CD4-positive, alpha-beta T cell (primary cell): Measurements from ENCODE around the gene CACHD1. TPM values are rescaled to one million over a fixed set of nuclear protein-coding genes. Genes with fewer than 3 reads are reported as not detected.

Source experiments
- ATAC-seq: fragments of 200-7000 bp; cut with Tn5 transposase; one replicate; pipeline ENCODE4 v1.10.0; 2022; ENCODE audit warnings: mild to moderate bottlenecking; ENCODE audit not compliant: poor library complexity
- CTCF ChIA-PET: fragments of 350-600 bp; sonication (Branson Sonifier 250); formaldehyde crosslinking; loops from one replicate; lab custom pipeline; 2021; ENCODE audit warnings: antibody characterized with exemption, inconsistent platforms; lab: Charles Lee
- POLR2A ChIA-PET: fragments of 350-600 bp; sonication (Branson Sonifier 250); formaldehyde crosslinking; loops from one replicate; lab custom pipeline; 2021; ENCODE audit warnings: antibody characterized with exemption, inconsistent platforms; lab: Charles Lee
- DNase-seq, 14 experiments: peaks; one replicate each; pipeline ENCODE4 v3.0.0-alpha.2; 2013 to 2020; ENCODE audit warnings: mixed read lengths in 2 of 14
- H3K27ac ChIP-seq, 2 donors: one replicate each; pipeline versions ENCODE4 v1.5.1 to v1.7.0; 2013; ENCODE audit warnings: low read length in 2 of 2, low read depth in 1 of 2, mild to moderate bottlenecking in 1 of 2
- H3K27me3 ChIP-seq, 2 experiments: 1 replicate in 1 of 2; 2 replicates in 1 of 2; pipeline versions ENCODE4 v1.6.1 to v1.7.0; 2013; ENCODE audit warnings: low read length in 2 of 2, control low read depth in 1 of 2, mild to moderate bottlenecking in 1 of 2, moderate library complexity in 1 of 2; ENCODE audit not compliant: insufficient read depth in 2 of 2, control insufficient read depth in 1 of 2
- H3K36me3 ChIP-seq: one replicate; pipeline ENCODE4 v1.6.1; 2013; ENCODE audit warnings: low read length, control low read depth; ENCODE audit not compliant: insufficient read depth
- H3K4me1 ChIP-seq: one replicate; pipeline ENCODE4 v1.6.1; 2013; ENCODE audit warnings: low read length, control low read depth; ENCODE audit not compliant: insufficient read depth
- H3K4me3 ChIP-seq: one replicate; pipeline ENCODE4 v1.5.1; 2013; ENCODE audit warnings: mild to moderate bottlenecking, low read length, moderate library complexity
- H3K9me3 ChIP-seq, 2 experiments: 1 replicate in 1 of 2; 2 replicates in 1 of 2; pipeline versions ENCODE4 v1.6.1 to v1.7.0; 2013; ENCODE audit warnings: low read length in 2 of 2, mild to moderate bottlenecking in 2 of 2, control low read depth in 1 of 2, moderate library complexity in 1 of 2; ENCODE audit not compliant: control insufficient read depth in 1 of 2, insufficient read depth in 1 of 2
- H3K27ac Mint-ChIP-seq: one replicate; pipeline ENCODE4 v1.8.0; 2020; ENCODE audit warnings: mixed read lengths
- H3K27me3 Mint-ChIP-seq: one replicate; pipeline ENCODE4 v1.8.0; 2021; ENCODE audit warnings: mixed read lengths
- H3K36me3 Mint-ChIP-seq: one replicate; pipeline ENCODE4 v1.8.0; 2021; ENCODE audit warnings: low read depth, mixed read lengths
- H3K4me1 Mint-ChIP-seq: one replicate; pipeline ENCODE4 v1.8.0; 2021; ENCODE audit warnings: low read depth, mixed read lengths
- H3K4me3 Mint-ChIP-seq: one replicate; pipeline ENCODE4 v1.8.0; 2020; ENCODE audit warnings: mild to moderate bottlenecking, mixed read lengths
- H3K9me3 Mint-ChIP-seq: one replicate; pipeline ENCODE4 v1.8.0; 2020; ENCODE audit warnings: mixed read lengths
- CTCF ChIP-seq: fragments of 200-600 bp; IDR thresholded peaks from one replicate; pipeline ENCODE4 v1.8.0; 2022; ENCODE audit warnings: antibody characterized with exemption, mild to moderate bottlenecking
- intact Hi-C, 2 experiments: fragments of 100-400 bp; cut with DNase I in 1 of 2; cut with micrococcal nuclease in 1 of 2; formaldehyde crosslinking; loops; one replicate each; pipeline versions ENCODE4 v1.15.1 to v1.9.0; 2023 to 2025; cut with DNase I, micrococcal nuclease
- total RNA-seq, 174 experiments: library from RNA in 2 of 174; stranded (reverse) in 2 of 174; gene quantifications; one replicate each; pipeline ENCODE4 v1.2.3 and lab custom pipeline; 2021 to 2026

CACHD1 gene
- total RNA-seq, 2 experiments from 2014 or later: 6.2 to 7.1 TPM

- H3K27ac Mint-ChIP-seq: no peak overlapping the region
- intact Hi-C loops: loop anchor here in 1 of 2 experiments (2.0 kb wide), 1 partner anchor 14 kb away; no protein-coding TSS in a partner anchor
- H3K27ac ChIP-seq: no peak overlapping the region
- H3K4me1 ChIP-seq: no peaks in the 10 kb centered on the region
- peaks cover 28% of the 10 kb centered on the region for H3K4me1 Mint-ChIP-seq
- no peaks in the 10 kb centered on the region for H3K36me3 ChIP-seq
- DNase-seq (no peak), ATAC-seq (no peak)
- H3K4me3 ChIP-seq: no peak overlapping the region
- H3K4me3 Mint-ChIP-seq: no peak overlapping the region
- H3K9me3 ChIP-seq: no peaks in the 10 kb centered on the region
- ChIA-PET CTCF (interaction anchor here (1.0 kb wide), 1 partner anchor 16 kb away, joined by 3 read pairs; no protein-coding TSS in a partner anchor), POLR2A (no interaction called here)
- no peaks in the 10 kb centered on the region for H3K9me3 Mint-ChIP-seq
- no peak for TF ChIP-seq CTCF
- H3K36me3 Mint-ChIP-seq: no peaks in the 10 kb centered on the region
- peaks cover 3% of the 10 kb centered on the region in 2 experiments for H3K27me3 ChIP-seq
- H3K27me3 Mint-ChIP-seq: peaks cover 8% of the 10 kb centered on the region
Measured at GRCh38 chr1:64499011-64499410, 29.1 kb downstream of the CACHD1 start.

- Histone ChIP-seq H3K27ac (no peak overlapping the region), H3K4me3 (no peak overlapping the region), H3K4me1 (peaks cover 4% of the 10 kb centered on the region), H3K9me3 (no peaks in the 10 kb centered on the region), H3K27me3 (peaks cover 3% of the 10 kb centered on the region in 2 experiments), H3K36me3 (no peaks in the 10 kb centered on the region)
- Mint-ChIP-seq H3K4me1 (peaks cover 24% of the 10 kb centered on the region), H3K4me3 (no peak overlapping the region), H3K27ac (no peak overlapping the region), H3K36me3 (no peaks in the 10 kb centered on the region), H3K9me3 (no peaks in the 10 kb centered on the region), H3K27me3 (peaks cover 5% of the 10 kb centered on the region)
- no peak for TF ChIP-seq CTCF
- ChIA-PET POLR2A (no interaction called here), CTCF (interaction anchor here (1.0 kb wide), 1 partner anchor 15 kb away, joined by 3 read pairs; no protein-coding TSS in a partner anchor)
- peak in 4 of 14 experiments; percentile 6 to 33 (median 20) for DNase-seq
- intact Hi-C loops: loop anchor here in 1 of 2 experiments (2.0 kb wide), 1 partner anchor 15 kb away; no protein-coding TSS in a partner anchor
- peak; percentile 74 for ATAC-seq
Measured at GRCh38 chr1:64499966-64500365, 30.0 kb downstream of the CACHD1 start.

GRCh38 chr1:64502083-64502482, 32.2 kb downstream of the CACHD1 start:
- H3K27me3 ChIP-seq: peaks cover 0 to 4% of the 10 kb centered on the region in 2 experiments
- Mint-ChIP-seq H3K27ac (no peak overlapping the region), H3K4me1 (peaks cover 33% of the 10 kb centered on the region), H3K4me3 (no peak overlapping the region), H3K27me3 (peaks cover 5% of the 10 kb centered on the region), H3K9me3 (no peaks in the 10 kb centered on the region), H3K36me3 (no peaks in the 10 kb centered on the region)
- ATAC-seq (no peak), DNase-seq (no peak)
- no peaks in the 10 kb centered on the region for H3K9me3 ChIP-seq
- ChIA-PET CTCF (no interaction called here), POLR2A (no interaction called here)
- no peak for TF ChIP-seq CTCF
- intact Hi-C loops: no loop called here
- H3K4me1 ChIP-seq: peaks cover 12% of the 10 kb centered on the region
- H3K36me3 ChIP-seq: no peaks in the 10 kb centered on the region
- no peak overlapping the region for H3K27ac ChIP-seq
- no peak overlapping the region for H3K4me3 ChIP-seq
